K562 (cell line): ENCODE measurements around the gene PTTG1IP. TPM values are rescaled to one million over a fixed set of nuclear protein-coding genes. Genes with fewer than 3 reads are reported as not detected.

Source experiments
- ATAC-seq: fragments of 200-7000 bp; cut with Tn5 transposase; 3 replicates; pipeline ENCODE4 v1.9.1; 2020; ENCODE audit warnings: moderate library complexity
- BruUV-seq: library from RNA; stranded (reverse); fragments of 400-500 nt; replicated peaks from 2 replicates; lab custom pipeline; 2021; lab: Mats Ljungman, UMichigan
- CTCF ChIA-PET: fragments of 300-600 bp; formaldehyde crosslinking; extraction: SDS; loops from one replicate; lab custom pipeline; 2021; ENCODE audit warnings: low intra/inter-chr PET ratio; lab: Yijun Ruan, JAX
- POLR2A ChIA-PET: fragments of 300-600, 350-650 bp; sonication (Branson Sonifier 250); formaldehyde crosslinking; extraction: SDS; loops from one replicate; lab custom pipeline; 2021; ENCODE audit warnings: antibody characterized with exemption, inconsistent platforms; lab: Yijun Ruan, JAX
- DNase-seq, 4 experiments: peaks; one replicate each; pipeline versions ENCODE4 v3.0.0 to v3.0.0-alpha.2; 2011 to 2018; ENCODE audit warnings: low spot score in 3 of 4, mixed read lengths in 3 of 4; ENCODE audit errors: extremely low read depth in 1 of 4
- FAIRE-seq: peaks from 2 replicates; lab custom pipeline; 2011; peaks lifted over from hg19 to GRCh38; lab: Jason Lieb, UNC
- H2AFZ ChIP-seq: 2 replicates; pipeline ENCODE4 v1.6.0; 2011; ENCODE audit warnings: low read depth, low read length, control low read depth, inconsistent platforms
- H3K27ac ChIP-seq: fragments of 200-600 bp; 3 replicates; pipeline ENCODE4 v1.8.0; 2011; ENCODE audit warnings: low read depth, mild to moderate bottlenecking, control low read depth, inconsistent platforms, low read length, moderate library complexity, mixed read lengths; ENCODE audit errors: extremely low read depth
- H3K27me3 ChIP-seq, 2 experiments: fragments of 300-600 bp in 1 of 2; 2 replicates in 1 of 2; 3 replicates in 1 of 2; pipeline versions ENCODE4 v1.6.0 to v1.8.0; 2011; ENCODE audit warnings: inconsistent platforms in 2 of 2, low read length in 2 of 2, mild to moderate bottlenecking in 1 of 2, mixed read lengths in 1 of 2, moderate library complexity in 1 of 2; ENCODE audit not compliant: control insufficient read depth in 2 of 2, insufficient read depth in 2 of 2
- H3K36me3 ChIP-seq: fragments of 300-600 bp; 3 replicates; pipeline ENCODE4 v1.8.0; 2011; ENCODE audit warnings: mild to moderate bottlenecking, low read length, inconsistent platforms; ENCODE audit not compliant: control insufficient read depth, insufficient read depth
- H3K4me1 ChIP-seq, 2 experiments: fragments of 200-600 bp in 1 of 2; replicated peaks in 1 of 2; 2 replicates in 1 of 2; 3 replicates in 1 of 2; pipeline versions ENCODE4 v1.5.1 to v1.8.0; 2011; ENCODE audit warnings: inconsistent platforms in 2 of 2, low read length in 2 of 2, mild to moderate bottlenecking in 1 of 2, mixed read lengths in 1 of 2, moderate library complexity in 1 of 2; ENCODE audit not compliant: control insufficient read depth in 2 of 2, insufficient read depth in 2 of 2
- H3K4me2 ChIP-seq: 2 replicates; pipeline ENCODE4 v1.6.1; 2011; ENCODE audit warnings: low read length, control low read depth, inconsistent platforms, mixed read lengths; ENCODE audit not compliant: insufficient read depth
- H3K4me3 ChIP-seq: fragments of 200-600 bp; sonication (generic), shearing (Covaris generic); 2 replicates; pipeline ENCODE4 v1.5.1; 2016; ENCODE audit warnings: control low read depth, inconsistent platforms
- H3K79me2 ChIP-seq: fragments of 200-600 bp; 3 replicates; pipeline ENCODE4 v1.8.0; 2011; ENCODE audit warnings: low read length, inconsistent platforms; ENCODE audit not compliant: control insufficient read depth, insufficient read depth
- H3K9ac ChIP-seq, 2 experiments: 2 replicates each; pipeline versions ENCODE4 v1.6.0 to v1.6.1; 2011; ENCODE audit warnings: low read depth in 2 of 2, low read length in 2 of 2, control low read depth in 1 of 2, inconsistent platforms in 1 of 2, mild to moderate bottlenecking in 1 of 2, mixed read lengths in 1 of 2; ENCODE audit not compliant: insufficient read depth in 1 of 2
- H3K9me1 ChIP-seq: one replicate; pipeline ENCODE4 v1.6.0; 2011; ENCODE audit warnings: inconsistent platforms, mild to moderate bottlenecking, low read length, moderate library complexity; ENCODE audit not compliant: control insufficient read depth, insufficient read depth
- H3K9me3 ChIP-seq: replicated peaks from 2 replicates; pipeline ENCODE4 v1.5.1; 2011; ENCODE audit warnings: low read depth, low read length, inconsistent platforms; ENCODE audit not compliant: control insufficient read depth, insufficient read depth
- H4K20me1 ChIP-seq: replicated peaks from 2 replicates; pipeline ENCODE4 v1.6.1; 2011; ENCODE audit warnings: low read length, inconsistent platforms, mixed read lengths; ENCODE audit not compliant: control insufficient read depth, insufficient read depth
- FOXJ3 ChIP-seq: sonication (generic); formaldehyde crosslinking; IDR thresholded peaks from 2 replicates; pipeline ENCODE4 v1.4.0; 2020; ENCODE audit warnings: mild to moderate bottlenecking, missing genetic modification reagents
- KLF1 ChIP-seq: fragments of 450-650 bp; IDR thresholded peaks from 2 replicates; pipeline ENCODE4 v1.6.1; 2016; ENCODE audit warnings: missing genetic modification characterization, missing compliant biosample characterization
- PHF21A ChIP-seq: fragments of 450-650 bp; IDR thresholded peaks from 2 replicates; pipeline ENCODE4 v1.6.1; 2017; ENCODE audit warnings: low read depth, borderline replicate concordance
- POLR2AphosphoS5 ChIP-seq: IDR thresholded peaks from 2 replicates; pipeline ENCODE4 v1.6.1; 2011; ENCODE audit warnings: mild to moderate bottlenecking, low read depth, low read length, moderate library complexity; ENCODE audit not compliant: control insufficient read depth, insufficient read depth
- ZBTB7A ChIP-seq: IDR thresholded peaks from 2 replicates; pipeline ENCODE4 v1.6.1; 2011; ENCODE audit warnings: low read depth, mild to moderate bottlenecking, low read length, moderate library complexity, borderline replicate concordance; ENCODE audit not compliant: control insufficient read depth
- WGBS: fragments of 100-300 bp; shearing (Covaris generic); methylation state at CpG from one replicate; pipeline ENCODE4 v1.1.6; 2016; ENCODE audit warnings: low coverage, mixed read lengths; ENCODE audit not compliant: insufficient coverage; ENCODE audit errors: missing lambda C conversion rate; 5-methylcytosine and 5-hydroxymethylcytosine counted together
- in situ Hi-C: fragments of 300-500 bp; cut with MboI; formaldehyde crosslinking; loops from 4 replicates; pipeline ENCODE4 v1.15.0; 2018; ENCODE audit warnings: inconsistent platforms, mixed read lengths
- intact Hi-C: fragments of 100-400 bp; cut with micrococcal nuclease; formaldehyde crosslinking; loops from 2 replicates; pipeline ENCODE4 v1.14.2; 2022
- polyA plus RNA-seq, 8 experiments: library from polyadenylated mRNA; depleted of rRNA in 4 of 8; stranded (reverse) in 5 of 8; unstranded in 3 of 8; fragments of >200 nt; fragmentation: Nextera tagmentation in 2 of 8; fragmentation: Illumina TruSeq in 1 of 8; extraction: Ambion mirVana in 2 of 8; extraction: Trizol in 1 of 8; gene quantifications; 2 replicates each; pipeline versions ENCODE4 v1.2.1 to v1.2.3, GENCODE V29; 2011 to 2014; ENCODE audit warnings: inconsistent platforms in 1 of 8, missing spikeins in 1 of 8
- total RNA-seq, 7 experiments: library from RNA; depleted of rRNA in 6 of 7; stranded (reverse); fragments of >200 nt in 6 of 7; fragmentation: Illumina TruSeq in 2 of 7; extraction: Trizol in 2 of 7; gene quantifications; 2 replicates each; pipeline versions ENCODE4 v1.2.1 to v1.2.3, GENCODE V29; 2011 to 2021; ENCODE audit warnings: low replicate concordance in 1 of 7
- TF ChIP-seq, protein P1 (sequence below): fragments of 250-450 bp; sonication (Bioruptor Pico); IDR thresholded peaks from 2 replicates; pipeline ENCODE4 v1.8.0; 2022; ENCODE audit warnings: moderate library complexity, mild to moderate bottlenecking, inconsistent platforms
- TF ChIP-seq, protein P2 (sequence below): fragments of 450-650 bp; IDR thresholded peaks from 2 replicates; pipeline ENCODE4 v1.6.1; 2016; ENCODE audit warnings: low read depth

PTTG1IP gene
- total and polyA plus RNA-seq, 9 of the 15 experiments (the other 6 are each of a cell fraction or from before 2014, with no cell fraction given), result 5.0 to 99.3 (median 82.4) TPM

DNA sequence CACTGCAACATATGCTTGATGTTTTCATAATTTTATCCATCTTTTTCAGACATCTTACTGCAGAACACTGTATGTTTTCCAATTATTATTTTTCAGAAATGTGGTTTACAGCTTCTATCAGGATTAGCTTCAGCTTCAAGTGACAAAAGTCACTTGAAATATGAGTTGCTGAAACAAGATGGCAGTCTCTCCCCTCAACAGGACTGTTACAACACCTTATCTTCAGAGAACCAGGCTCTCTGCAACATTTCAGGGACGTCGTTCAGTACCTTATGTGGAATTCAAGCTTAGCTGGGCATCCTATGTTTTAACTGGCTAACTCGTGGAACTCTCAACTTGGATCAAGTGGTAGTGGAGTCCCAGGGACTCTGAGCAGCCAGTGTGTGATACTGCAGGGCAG lies 69.8 kb downstream of the PTTG1IP start (continued):
- TF ChIP-seq, protein P1, sequence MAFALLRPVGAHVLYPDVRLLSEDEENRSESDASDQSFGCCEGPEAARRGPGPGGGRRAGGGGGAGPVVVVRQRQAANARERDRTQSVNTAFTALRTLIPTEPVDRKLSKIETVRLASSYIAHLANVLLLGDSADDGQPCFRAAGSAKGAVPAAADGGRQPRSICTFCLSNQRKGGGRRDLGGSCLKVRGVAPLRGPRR (CRISPR knock-in tag), result 0 out of 2 replicates have a peak, but pooled peaks have one; percentile 26
- TF ChIP-seq, all 486 proteins: peak for 19

DNA sequence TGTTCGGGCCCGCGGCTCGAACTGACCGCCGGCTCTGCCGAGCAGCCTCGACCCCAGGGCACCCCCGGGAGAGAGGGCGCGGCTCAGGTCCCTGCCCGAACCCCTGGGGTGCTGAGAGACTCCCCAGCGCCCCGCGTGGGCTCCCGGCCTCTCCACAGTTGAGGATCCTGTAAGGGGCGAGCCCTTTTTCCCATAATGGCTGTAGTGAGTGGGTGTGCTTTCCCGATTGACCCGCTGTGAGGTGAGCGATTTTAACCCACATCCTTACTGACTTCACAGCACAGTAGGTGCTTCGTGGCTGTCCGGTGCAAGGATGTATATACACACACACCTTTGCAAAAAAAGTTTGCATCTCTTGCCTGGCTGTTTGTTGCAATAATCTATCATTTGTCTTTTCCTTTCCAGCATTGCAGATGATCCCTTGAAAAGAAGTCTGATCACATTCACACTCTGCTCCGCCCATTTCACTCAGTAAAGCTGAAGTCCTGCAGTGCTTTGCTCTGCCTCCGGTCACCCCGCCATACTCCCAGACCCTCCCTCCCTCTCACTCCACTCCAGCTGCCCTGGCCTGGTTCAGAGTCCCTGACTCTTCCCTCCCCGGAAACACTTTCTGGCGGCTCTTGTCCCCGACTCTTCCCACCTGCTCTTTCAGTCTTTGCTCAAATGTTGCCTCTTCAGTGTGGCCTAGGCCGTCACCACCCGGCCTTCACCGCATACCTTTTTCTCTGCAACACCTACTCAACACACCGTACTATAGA lies 70.9 kb downstream of the PTTG1IP start:
- Histone ChIP-seq H3K27me3 (no peaks in the 10 kb centered on the region), H2AFZ (peak overlapping the region; percentile 49), H3K4me3 (peak overlapping the region; percentile 83), H3K27ac (peak overlapping the region; percentile 93), H3K9ac (peak overlapping the region; percentile 83 to 97), H3K4me1 (peaks cover 18 to 27% of the 10 kb centered on the region in 2 experiments), H3K4me2 (peak overlapping the region; percentile 95), H3K9me1 (no peaks in the 10 kb centered on the region), H4K20me1 (peaks cover 8% of the 10 kb centered on the region), H3K79me2 (peaks cover 62% of the 10 kb centered on the region), H3K36me3 (peaks cover 81% of the 10 kb centered on the region), H3K9me3 (no peaks in the 10 kb centered on the region)
- in situ Hi-C loops (no loop called here), intact Hi-C loops (loop anchor here (2.0 to 5.0 kb wide), 2 partner anchors 45 to 72 kb away; no protein-coding TSS in a partner anchor)
- 10% methylated on average over 28 of the region's 32 CpGs for WGBS
- ATAC-seq (peak; percentile 68), FAIRE-seq (peak; percentile 73), DNase-seq (peak; percentile 64 to 74 (median 72))
- ChIA-PET POLR2A (interaction anchor here (0.6 to 5.5 kb wide), 12 partner anchors 9 to 501 kb away, joined by 3 to 33 read pairs (median 4); partner anchors contain the start of genes PTTG1IP and SUMO3), CTCF (no interaction called here)
- no TSS peak for BruUV-seq
- peak; percentile 51; the same call in 1 of the 2 replicates for TF ChIP-seq ZBTB7A
- no peak for TF ChIP-seq FOXJ3 (CRISPR knock-in tag)
- TF ChIP-seq, protein P2, sequence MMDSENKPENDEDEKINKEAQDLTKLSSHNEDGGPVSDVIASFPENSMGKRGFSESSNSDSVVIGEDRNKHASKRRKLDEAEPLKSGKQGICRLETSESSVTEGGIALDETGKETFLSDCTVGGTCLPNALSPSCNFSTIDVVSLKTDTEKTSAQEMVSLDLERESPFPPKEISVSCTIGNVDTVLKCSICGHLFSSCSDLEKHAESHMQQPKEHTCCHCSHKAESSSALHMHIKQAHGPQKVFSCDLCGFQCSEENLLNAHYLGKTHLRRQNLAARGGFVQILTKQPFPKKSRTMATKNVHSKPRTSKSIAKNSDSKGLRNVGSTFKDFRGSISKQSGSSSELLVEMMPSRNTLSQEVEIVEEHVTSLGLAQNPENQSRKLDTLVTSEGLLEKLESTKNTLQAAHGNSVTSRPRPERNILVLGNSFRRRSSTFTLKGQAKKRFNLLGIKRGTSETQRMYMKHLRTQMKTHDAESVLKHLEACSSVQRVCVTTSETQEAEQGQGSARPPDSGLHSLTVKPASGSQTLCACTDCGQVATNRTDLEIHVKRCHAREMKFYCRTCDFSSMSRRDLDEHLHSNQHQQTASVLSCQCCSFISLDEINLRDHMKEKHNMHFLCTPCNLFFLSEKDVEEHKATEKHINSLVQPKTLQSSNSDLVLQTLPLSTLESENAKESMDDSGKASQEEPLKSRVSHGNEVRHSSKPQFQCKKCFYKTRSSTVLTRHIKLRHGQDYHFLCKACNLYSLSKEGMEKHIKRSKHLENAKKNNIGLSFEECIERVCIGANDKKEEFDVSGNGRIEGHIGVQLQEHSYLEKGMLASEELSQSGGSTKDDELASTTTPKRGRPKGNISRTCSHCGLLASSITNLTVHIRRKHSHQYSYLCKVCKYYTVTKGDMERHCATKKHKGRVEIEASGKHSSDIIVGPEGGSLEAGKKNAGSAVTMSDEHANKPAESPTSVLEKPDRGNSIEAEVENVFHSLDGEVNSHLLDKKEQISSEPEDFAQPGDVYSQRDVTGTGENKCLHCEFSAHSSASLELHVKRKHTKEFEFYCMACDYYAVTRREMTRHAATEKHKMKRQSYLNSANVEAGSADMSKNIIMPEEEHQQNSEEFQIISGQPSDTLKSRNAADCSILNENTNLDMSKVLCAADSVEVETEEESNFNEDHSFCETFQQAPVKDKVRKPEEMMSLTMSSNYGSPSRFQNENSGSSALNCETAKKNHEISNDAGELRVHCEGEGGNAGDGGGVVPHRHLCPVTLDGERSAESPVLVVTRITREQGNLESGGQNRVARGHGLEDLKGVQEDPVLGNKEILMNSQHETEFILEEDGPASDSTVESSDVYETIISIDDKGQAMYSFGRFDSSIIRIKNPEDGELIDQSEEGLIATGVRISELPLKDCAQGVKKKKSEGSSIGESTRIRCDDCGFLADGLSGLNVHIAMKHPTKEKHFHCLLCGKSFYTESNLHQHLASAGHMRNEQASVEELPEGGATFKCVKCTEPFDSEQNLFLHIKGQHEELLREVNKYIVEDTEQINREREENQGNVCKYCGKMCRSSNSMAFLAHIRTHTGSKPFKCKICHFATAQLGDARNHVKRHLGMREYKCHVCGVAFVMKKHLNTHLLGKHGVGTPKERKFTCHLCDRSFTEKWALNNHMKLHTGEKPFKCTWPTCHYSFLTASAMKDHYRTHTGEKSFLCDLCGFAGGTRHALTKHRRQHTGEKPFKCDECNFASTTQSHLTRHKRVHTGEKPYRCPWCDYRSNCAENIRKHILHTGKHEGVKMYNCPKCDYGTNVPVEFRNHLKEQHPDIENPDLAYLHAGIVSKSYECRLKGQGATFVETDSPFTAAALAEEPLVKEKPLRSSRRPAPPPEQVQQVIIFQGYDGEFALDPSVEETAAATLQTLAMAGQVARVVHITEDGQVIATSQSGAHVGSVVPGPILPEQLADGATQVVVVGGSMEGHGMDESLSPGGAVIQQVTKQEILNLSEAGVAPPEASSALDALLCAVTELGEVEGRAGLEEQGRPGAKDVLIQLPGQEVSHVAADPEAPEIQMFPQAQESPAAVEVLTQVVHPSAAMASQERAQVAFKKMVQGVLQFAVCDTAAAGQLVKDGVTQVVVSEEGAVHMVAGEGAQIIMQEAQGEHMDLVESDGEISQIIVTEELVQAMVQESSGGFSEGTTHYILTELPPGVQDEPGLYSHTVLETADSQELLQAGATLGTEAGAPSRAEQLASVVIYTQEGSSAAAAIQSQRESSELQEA, result peak; percentile 37; the same call in 1 of the 2 replicates
- TF ChIP-seq KLF1 (tag), result no peak
- TF ChIP-seq PHF21A, result no peak
- peak; percentile 24; the same call in 1 of the 2 replicates for TF ChIP-seq POLR2AphosphoS5
